ENCODE measurements around the gene ADISSP.

ADISSP gene

GRCh38 chr20:3767427-3768341, at the start of gene ADISSP:
Gene ADISSP (minus strand): TSS chr20:3767753. CDS start chr20:3760100, 7,653 bp downstream.
- peak; percentile 96 for DNase-seq

- no peak for DNase-seq
These were observed 48.3 kb upstream of the ADISSP start for GRCh38 chr20:3815703-3816315.

GRCh38 chr20:3814928-3815495, 47.5 kb upstream of the ADISSP start:
- no peak for DNase-seq

DNA sequence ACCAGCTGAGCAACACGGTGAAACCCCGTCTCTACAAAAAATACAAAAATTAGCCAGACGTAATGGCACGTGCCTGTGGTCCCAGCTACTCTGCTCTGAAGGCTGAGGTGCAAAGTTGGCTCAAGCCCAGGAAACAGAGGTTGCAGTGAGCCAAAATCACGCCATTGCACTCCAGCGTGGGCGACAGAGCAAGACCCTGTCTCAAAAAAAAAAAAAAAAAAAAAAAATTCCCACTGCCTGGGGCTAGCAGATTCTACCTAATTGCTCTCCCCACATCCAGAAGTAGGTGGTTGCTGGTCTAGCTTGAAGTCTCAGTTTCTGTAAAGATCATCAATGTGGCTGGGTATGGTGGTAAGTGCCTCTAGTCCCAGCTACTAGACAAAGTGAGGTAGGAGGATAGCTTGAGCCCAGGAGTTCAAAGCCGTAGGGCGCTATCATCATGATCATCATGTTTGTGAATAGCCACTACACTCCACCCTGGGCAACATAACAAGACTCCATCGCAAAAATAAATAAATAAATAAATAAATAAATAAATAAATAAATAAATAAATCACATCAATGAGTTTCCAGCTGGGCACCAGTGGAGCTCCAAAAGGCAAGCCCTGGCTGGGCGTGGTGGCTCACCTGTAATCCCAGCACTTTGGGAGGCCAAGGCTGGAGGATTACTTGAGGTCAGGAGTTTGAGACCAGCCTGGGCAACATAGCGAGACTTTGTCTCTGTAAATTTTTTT, 46.5 kb upstream of the ADISSP start:
- DNase-seq: no peak

- DNase-seq: no peak
These were observed 45.7 kb upstream of the ADISSP start for GRCh38 chr20:3812975-3813847.

- no peak for DNase-seq
These were observed 44.7 kb upstream of the ADISSP start for GRCh38 chr20:3812259-3812681.

DNA sequence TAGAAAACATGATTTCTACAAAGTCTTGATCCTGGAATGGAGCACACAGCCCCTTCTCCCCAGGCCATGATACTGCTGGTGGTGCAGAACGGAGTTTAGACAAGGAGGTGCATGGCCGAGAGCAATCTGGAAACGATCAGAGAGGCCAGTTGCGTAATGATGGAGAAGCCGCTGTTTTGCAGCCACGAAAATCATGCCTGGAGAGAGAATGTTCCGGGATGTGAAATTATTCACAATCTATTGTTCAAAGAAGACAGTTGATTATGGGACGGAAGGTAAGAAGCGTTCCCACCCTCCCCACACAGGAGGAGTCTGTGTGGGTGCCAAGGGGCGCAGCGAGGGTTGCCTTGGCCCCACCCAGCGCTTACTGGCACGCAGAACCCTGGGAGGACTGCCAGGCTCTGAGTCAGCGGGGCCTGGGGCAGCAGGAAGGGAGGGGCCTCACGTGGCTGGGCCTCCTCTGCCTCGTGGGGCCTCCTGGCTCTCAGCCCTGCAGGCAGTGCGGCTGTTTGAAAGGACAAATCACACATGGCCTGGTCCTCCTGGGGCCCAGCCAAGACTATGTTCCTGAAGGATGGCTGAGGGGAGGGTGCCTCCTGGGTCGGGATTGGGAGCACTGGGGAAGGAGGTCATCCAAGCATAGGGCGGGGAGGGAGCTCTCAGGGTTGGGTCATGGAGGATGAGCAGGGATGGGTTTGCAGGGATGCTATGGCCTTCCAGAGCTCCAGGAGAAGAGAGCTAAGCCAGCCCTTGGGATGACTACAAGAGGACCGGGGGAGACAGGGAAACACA, 44.1 kb upstream of the ADISSP start:
- peak; percentile 98 for DNase-seq

DNA sequence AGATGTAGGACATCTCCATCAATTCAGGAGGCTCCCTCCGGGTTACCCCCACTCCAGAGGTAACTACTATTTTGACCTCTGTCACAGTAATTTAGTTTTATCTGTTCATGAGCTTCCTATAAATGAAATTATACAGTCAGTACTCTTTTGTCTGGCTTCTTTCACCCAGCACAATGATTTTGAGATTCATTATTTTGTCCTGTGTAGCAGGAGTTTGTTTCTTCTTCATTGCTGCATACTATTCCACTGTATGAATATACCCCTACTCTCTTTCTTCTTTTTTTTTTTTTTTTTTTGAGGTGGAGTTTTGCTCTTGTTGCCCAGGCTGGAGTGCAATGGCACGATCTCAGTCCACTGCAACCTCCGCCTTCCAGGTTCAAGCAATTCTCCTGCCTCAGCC, 41.0 kb upstream of the ADISSP start:
- no peak for DNase-seq

- DNase-seq: no peak
These were observed 37.2 kb upstream of the ADISSP start for GRCh38 chr20:3804781-3805180.

GRCh38 chr20:3804254-3804751, 36.8 kb upstream of the ADISSP start:
- DNase-seq: no peak

GRCh38 chr20:3803854-3804253, 36.3 kb upstream of the ADISSP start:
- no peak for DNase-seq

DNA sequence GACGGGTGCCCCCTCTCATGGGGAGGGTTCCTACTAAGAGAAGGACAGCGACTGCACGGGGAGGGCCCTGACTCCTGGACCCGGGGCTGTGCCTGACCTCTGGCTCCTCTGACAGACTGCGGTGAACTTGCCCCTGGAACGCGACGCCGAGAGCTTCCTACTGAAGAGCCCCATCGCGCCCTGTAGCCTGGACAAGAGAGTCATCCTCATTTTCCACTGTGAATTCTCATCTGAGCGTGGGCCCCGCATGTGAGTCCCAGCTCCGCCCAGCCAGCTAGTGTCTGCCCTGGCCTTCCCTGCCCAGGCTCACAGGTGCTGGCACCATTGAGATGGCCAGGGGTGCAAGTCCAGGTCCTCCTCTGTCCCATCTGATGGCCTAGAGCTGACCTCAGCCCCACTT, 35.7 kb upstream of the ADISSP start:
- no peak for DNase-seq

DNA sequence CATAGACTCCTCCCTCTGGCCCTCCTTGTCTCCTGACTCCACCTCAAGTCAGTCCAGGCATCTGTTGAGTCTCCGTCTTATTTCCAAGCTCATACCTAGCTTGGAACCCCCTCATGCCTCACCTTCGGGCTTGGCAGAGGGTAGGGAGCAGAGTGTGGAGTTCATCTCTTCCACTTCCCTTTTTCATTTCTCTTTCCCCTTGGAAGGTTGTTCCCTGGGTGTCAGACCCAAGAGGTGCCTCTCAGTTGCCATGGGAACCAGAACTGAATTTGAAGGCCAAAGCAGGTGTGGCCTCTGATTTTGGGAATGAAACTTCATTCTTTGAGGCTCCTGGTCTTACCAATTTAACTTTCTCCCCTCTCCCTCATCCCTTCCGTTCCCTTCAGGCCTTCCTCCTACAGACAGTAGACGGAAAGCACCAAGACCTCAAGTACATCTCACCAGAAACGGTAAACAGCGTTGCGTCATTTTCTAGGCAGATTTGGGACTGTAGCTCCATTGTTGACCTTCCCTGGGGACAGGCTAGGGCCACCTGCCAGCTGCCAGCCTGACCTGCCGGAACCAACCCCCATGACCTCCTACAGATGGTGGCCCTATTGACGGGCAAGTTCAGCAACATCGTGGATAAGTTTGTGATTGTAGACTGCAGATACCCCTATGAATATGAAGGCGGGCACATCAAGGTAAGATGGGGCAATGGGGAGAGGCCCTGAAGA, 35.1 kb upstream of the ADISSP start:
- DNase-seq: no peak

- no peak for DNase-seq
These were observed 34.3 kb upstream of the ADISSP start for GRCh38 chr20:3801846-3802245.

- DNase-seq: no peak
These were observed 33.7 kb upstream of the ADISSP start for GRCh38 chr20:3801299-3801698.

- DNase-seq: no peak
These were observed 33.3 kb upstream of the ADISSP start for GRCh38 chr20:3800878-3801260.

GRCh38 chr20:3800256-3800877, 32.8 kb upstream of the ADISSP start:
- DNase-seq: no peak

DNA sequence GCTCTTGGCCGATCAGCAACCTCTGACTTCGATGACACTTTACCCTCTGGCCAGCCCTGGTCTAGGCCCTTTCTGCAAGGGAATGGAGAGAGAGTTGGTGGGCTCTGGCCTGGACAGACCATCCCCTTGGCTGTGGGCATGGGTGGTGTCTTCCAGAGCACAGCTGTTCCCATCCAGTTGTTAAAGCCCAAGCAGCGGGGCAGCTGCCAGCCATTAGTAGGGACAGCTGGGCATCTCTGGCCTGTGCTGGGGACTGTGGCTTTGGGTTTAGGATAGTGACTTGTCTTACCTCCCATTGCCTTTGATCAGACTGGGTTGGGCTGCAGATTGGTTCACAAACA, 31.3 kb upstream of the ADISSP start:
- no peak for DNase-seq

- no peak for DNase-seq
These were observed 30.8 kb upstream of the ADISSP start for GRCh38 chr20:3798373-3798768.
